ENCODE results near the gene CADM4. TPM values are rescaled to one million over a fixed set of nuclear protein-coding genes. Genes with fewer than 3 reads are reported as not detected.
A peak's percentile ranks its signal among the peaks of the same experiment; 100 is the strongest.

Gene CADM4
- polyA plus RNA-seq, 1 donor (not counting 4 experiments of a cell fraction or from before 2014, with no cell fraction given) = 4.3 TPM

- peak overlapping the region; percentile 99 for H3K9ac ChIP-seq (ENCODE audit: control insufficient read depth, extremely low read depth, insufficient read depth, low read length)
- H3K36me3 ChIP-seq (ENCODE audit: control insufficient read depth in 2 of 2, extremely low read depth in 1 of 2, insufficient read depth in 2 of 2, low read length in 2 of 2) = peaks cover 24 to 38% of the 10 kb centered on the region in 2 experiments
- H3K9me1 ChIP-seq (ENCODE audit: control insufficient read depth, extremely low read depth, insufficient read depth, low read length) = no peaks in the 10 kb centered on the region
- TF ChIP-seq CTCF (optimal IDR thresholded peaks at IDR 0.05 in 1 of 3, IDR thresholded peaks at IDR 0.05 in 1 of 3, conservative IDR thresholded peaks at IDR 0.05 in 1 of 3; ENCODE audit: extremely low read depth in 1 of 3, insufficient read depth in 2 of 3, low read length in 3 of 3) (no peak), EZH2 (IDR thresholded peaks at IDR 0.05; ENCODE audit: low read length) (no peak)
- FAIRE-seq = no peak
- dilution Hi-C loops (cut with MboI; ENCODE audit: extremely low pct_ligation_motif_present, low sequenced_read_pairs) = no loop called here
- H3K9me3 ChIP-seq (ENCODE audit: control insufficient read depth, low read depth, low read length) = no peaks in the 10 kb centered on the region
- H3K27ac ChIP-seq (ENCODE audit: control insufficient read depth, insufficient read depth, low read length) = no peak overlapping the region
- H4K20me1 ChIP-seq (ENCODE audit: control insufficient read depth, extremely low read depth, insufficient read depth, low read length) = peaks cover 5% of the 10 kb centered on the region
- DNase-seq (ENCODE audit: low read depth, low spot score) = no peak
- H3K4me1 ChIP-seq (ENCODE audit: control insufficient read depth, extremely low read depth, insufficient read depth, low read length) = peaks cover 24% of the 10 kb centered on the region
- H3K4me2 ChIP-seq (ENCODE audit: control insufficient read depth, extremely low read depth, insufficient read depth, low read depth, low read length) = peak overlapping the region; percentile 93
- H3K79me2 ChIP-seq (ENCODE audit: control insufficient read depth, insufficient read depth, low read length) = peaks cover 53% of the 10 kb centered on the region
- H2AFZ ChIP-seq (ENCODE audit: control insufficient read depth, low read length) = no peak overlapping the region
- H3K4me3 ChIP-seq (ENCODE audit: control insufficient read depth in 2 of 3, extremely low read depth in 1 of 3, insufficient read depth in 2 of 3, low read depth in 1 of 3, low read length in 3 of 3) = peak overlapping the region in 2 of 3 experiments; percentile 85 to 96
- no peaks in the 10 kb centered on the region for H3K27me3 ChIP-seq (ENCODE audit: control insufficient read depth, extremely low read depth, insufficient read depth, low read length)
Observed at GRCh38 chr19:43597876-43598275, 41.8 kb downstream of the CADM4 start.

- Histone ChIP-seq H3K4me3 (ENCODE audit: control insufficient read depth in 2 of 3, extremely low read depth in 1 of 3, insufficient read depth in 2 of 3, low read depth in 1 of 3, low read length in 3 of 3) (peak overlapping the region; percentile 70 to 96 (median 85)), H2AFZ (ENCODE audit: control insufficient read depth, low read length) (peak overlapping the region; percentile 85), H3K9me3 (ENCODE audit: control insufficient read depth, low read depth, low read length) (no peaks in the 10 kb centered on the region), H3K27me3 (ENCODE audit: control insufficient read depth, extremely low read depth, insufficient read depth, low read length) (no peaks in the 10 kb centered on the region), H3K4me2 (ENCODE audit: control insufficient read depth, extremely low read depth, insufficient read depth, low read depth, low read length) (peak overlapping the region; percentile 93), H3K9ac (ENCODE audit: control insufficient read depth, extremely low read depth, insufficient read depth, low read length) (peak overlapping the region; percentile 99), H3K36me3 (ENCODE audit: control insufficient read depth in 2 of 2, extremely low read depth in 1 of 2, insufficient read depth in 2 of 2, low read length in 2 of 2) (peaks cover 24 to 45% of the 10 kb centered on the region in 2 experiments), H3K4me1 (ENCODE audit: control insufficient read depth, extremely low read depth, insufficient read depth, low read length) (peaks cover 24% of the 10 kb centered on the region), H3K79me2 (ENCODE audit: control insufficient read depth, insufficient read depth, low read length) (peaks cover 61% of the 10 kb centered on the region), H3K9me1 (ENCODE audit: control insufficient read depth, extremely low read depth, insufficient read depth, low read length) (no peaks in the 10 kb centered on the region), H4K20me1 (ENCODE audit: control insufficient read depth, extremely low read depth, insufficient read depth, low read length) (peaks cover 5% of the 10 kb centered on the region), H3K27ac (ENCODE audit: control insufficient read depth, insufficient read depth, low read length) (peak overlapping the region; percentile 99)
- no peak for TF ChIP-seq EZH2 (IDR thresholded peaks at IDR 0.05; ENCODE audit: low read length)
- no peak for TF ChIP-seq CTCF (optimal IDR thresholded peaks at IDR 0.05 in 1 of 3, IDR thresholded peaks at IDR 0.05 in 1 of 3, conservative IDR thresholded peaks at IDR 0.05 in 1 of 3; ENCODE audit: extremely low read depth in 1 of 3, insufficient read depth in 2 of 3, low read length in 3 of 3)
- no peak for DNase-seq (ENCODE audit: low read depth, low spot score)
- dilution Hi-C loops (cut with MboI; ENCODE audit: extremely low pct_ligation_motif_present, low sequenced_read_pairs) = no loop called here
- no peak for FAIRE-seq
Observed at GRCh38 chr19:43596842-43597461, 42.7 kb downstream of the CADM4 start.

All from keratinocyte (primary cell).